CD4-positive, alpha-beta T cell treated with Interleukin-6 for 4 hours (primary cell): ENCODE results near the gene BICD2.

ENCODE experiments used
- DNase-seq: peaks from one replicate; pipeline ENCODE4 v3.0.0-alpha.2; 2020; ENCODE audit warnings: mixed read lengths

Gene BICD2

GRCh38 chr9:92747459-92748232, 17.0 kb downstream of the BICD2 start:
- no peak for DNase-seq

DNA sequence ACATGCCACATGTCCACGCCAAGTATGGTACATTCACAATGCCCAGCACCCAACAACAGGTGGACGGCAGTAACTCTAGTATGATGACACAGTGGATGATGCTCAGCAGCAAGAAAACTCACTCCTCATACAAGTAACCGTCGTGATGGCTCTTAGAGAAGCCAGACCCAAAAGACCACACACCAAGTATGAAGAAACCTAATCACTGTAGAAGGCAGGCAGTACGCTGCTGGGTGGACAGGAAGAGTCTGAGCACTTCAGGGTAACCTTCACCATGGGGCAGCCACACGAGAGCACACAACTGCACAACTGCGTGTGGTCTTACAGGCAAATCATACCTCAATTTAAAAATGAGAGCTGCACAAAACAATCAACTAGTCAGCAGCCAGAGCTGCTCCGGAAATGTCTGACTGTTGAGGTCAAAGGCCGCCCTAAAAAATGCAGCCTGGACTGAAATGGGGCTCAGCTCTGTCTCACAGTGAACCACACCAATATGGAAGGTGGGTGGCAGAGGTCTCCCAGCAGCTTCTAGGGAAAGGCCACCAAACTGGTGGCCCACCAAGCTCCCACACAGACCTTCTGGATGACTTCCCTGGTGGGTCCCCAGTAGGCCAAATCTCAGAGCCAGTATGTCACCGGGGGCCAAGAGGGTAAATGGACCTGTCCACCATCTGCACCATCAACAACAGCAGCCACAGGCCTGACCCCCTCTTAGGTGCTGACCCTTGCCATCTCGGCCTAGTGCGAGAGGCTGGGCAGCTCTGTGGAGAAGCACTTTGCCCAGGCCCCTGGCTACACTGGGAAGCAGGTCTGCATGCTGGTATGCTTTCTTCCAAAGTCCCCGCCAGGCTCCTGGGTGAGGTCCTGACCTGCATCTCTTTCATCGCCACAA, 17.8 kb downstream of the BICD2 start:
- DNase-seq, result no peak

DNA sequence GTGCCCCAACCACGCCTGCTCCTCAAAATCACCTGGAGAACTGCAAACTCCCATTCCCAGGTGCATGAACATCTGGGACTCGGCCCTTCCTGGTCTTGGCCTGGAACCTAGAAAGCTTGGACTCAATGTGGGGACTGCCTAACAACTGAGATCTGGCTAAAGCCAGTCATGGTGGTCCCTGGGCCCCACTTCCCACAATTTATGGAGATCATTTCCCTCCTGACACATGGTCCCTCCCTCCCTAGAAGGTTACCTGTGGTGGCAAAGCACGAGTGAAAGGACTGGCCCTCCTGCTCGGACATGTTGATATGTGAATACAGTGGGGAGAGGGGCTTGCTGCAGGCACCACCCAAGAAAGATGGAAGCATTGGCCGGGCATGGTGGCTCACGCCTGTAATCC, 18.8 kb downstream of the BICD2 start:
- DNase-seq, result no peak

DNA sequence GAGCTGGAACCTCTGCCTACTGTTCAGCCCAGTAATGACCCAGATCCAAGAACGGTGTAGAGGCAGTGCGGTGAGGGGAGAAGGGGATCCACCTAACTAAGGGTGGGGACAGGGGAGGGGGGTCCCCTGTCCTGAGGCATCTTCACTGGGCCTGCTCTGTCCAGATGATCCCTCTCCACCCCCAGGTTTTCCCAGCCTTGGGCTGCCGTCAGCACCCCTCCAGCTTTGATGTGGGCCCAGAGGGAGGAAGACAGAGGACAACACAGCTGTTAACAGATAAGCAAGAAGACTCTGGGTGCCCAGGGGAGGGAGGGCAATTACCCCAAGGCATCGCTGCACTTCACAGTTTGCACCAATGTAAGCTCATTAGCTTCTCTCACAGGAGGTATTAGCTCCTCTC, 19.3 kb downstream of the BICD2 start:
- no peak for DNase-seq

- no peak for DNase-seq
These were observed 23.7 kb downstream of the BICD2 start for GRCh38 chr9:92740969-92741368.

DNA sequence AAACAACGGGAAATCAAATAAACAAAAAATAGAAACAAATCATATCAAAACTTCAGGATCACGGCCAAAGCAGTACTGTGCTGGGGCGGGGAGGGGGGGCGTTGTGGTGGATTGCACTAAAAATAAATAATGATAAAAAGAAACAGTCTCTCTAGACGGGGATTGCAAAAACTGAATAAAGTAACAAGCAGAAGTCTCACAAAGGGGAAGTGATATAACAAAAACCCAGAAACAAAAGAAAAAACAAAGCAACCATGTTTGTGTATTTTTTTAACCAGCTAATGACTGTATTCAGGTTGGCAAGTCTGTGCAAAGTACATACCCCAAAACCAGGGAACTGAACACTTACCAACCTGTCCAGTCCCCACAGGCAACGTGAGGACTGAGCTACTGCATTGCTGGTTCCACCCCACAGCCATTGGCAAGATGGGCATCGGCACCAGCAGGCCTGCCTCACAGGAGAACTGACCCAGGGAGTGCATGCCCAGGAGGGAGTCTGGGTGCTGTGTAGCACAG, 24.1 kb downstream of the BICD2 start:
- DNase-seq, result no peak

DNA sequence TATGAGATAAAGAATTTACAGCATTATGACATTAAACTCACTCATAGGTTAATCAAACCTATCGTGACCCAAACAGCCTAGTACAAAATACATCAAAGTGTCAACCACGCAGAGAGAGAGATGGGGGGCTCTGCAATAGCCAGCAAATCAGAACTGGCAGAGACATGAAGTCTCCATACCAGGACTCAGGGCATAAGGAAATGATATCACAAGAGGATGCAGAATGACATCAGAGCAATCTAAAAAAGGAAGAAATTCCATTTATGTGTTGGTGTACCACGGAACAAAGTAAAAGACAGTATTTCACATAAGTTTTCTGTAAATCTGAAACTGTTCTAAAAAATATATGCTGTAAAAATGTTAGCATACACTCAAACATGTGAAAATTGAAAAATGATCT, 24.6 kb downstream of the BICD2 start:
- DNase-seq, result no peak

GRCh38 chr9:92739346-92739970, 25.2 kb downstream of the BICD2 start:
- no peak for DNase-seq

GRCh38 chr9:92738661-92739081, 26.0 kb downstream of the BICD2 start:
- no peak for DNase-seq

DNA sequence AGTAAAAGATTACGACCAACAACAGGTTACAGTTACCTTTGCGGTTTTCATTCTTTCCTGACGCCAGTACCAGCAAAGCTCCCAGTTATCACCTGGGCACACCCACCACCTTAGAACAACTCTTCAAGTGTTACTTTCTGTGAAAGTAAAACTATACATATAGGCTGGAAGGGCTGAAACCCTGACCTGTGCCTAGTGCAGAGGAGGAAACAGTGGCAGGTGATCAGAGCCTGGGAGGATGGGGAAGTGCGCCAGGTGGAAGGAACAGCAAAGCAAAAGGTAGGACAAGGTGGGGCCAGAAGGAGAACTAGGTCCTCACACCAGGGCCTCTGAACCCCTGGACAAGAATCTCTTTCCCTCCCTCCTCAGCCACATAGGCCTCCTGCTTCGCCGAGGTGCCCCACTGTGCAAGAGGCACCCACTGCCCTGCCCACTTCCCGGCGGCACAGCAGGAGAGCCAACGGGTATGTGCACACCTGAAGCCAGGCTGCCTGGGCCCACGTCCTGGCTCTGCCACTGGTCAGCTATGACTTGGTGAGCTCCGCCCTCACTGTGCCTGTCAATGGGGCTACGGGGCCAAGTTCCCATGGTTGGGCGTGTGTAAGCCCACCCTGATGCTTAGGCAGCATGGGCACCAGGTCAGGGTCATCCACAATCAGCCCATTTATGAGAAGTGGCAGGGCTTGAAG, 26.9 kb downstream of the BICD2 start:
- no peak for DNase-seq

- no peak for DNase-seq
These were observed 27.4 kb downstream of the BICD2 start for GRCh38 chr9:92737216-92737606.

- DNase-seq, result no peak
These were observed 27.9 kb downstream of the BICD2 start for GRCh38 chr9:92736563-92737215.

DNA sequence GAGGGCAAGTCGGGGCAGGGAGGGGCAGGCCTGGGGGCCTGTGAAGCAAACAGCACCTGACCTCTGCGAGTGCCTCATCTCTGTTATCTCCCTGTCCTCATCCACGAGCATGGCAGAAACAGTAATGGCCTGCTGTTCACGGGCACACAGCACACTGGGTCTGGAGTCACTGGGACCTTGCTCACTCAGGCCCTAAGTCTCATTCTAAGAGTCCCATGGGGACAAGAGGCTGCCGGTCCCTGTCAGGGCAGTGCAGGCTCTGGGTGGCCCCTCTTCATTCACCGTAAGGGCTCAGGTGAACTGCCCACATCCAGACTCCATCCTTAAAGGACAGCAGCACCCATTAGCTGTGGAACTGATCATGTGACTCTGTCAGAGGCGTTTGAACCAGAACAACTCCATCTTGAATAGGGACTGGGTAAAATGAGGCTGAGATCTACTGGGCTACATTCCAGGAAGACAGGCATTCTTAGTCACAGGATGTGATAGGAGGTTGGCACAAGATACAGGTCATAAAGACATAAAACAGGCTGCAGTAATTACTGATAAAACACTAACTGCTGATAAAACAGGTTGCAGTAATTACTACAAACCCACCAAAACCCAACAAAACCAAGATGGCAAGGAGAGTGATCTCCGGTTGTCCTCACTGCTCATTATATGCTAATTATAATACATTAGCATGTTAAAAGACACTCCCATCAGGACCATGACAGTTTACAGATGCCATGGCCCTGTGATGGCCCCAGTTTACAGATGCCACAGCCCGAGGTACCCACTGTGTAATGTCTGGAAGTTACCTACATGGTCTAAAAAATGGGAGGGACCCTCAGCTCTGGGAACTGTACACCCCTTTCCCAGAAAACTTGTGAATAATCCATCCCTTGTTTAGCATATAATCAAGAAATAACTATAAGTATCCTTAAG, 28.7 kb downstream of the BICD2 start:
- DNase-seq, result no peak

GRCh38 chr9:92734931-92735635, 29.6 kb downstream of the BICD2 start:
- no peak for DNase-seq

GRCh38 chr9:92730897-92731296, 33.7 kb downstream of the BICD2 start:
- no peak for DNase-seq

GRCh38 chr9:92729735-92730155, 34.9 kb downstream of the BICD2 start:
- DNase-seq, result no peak

DNA sequence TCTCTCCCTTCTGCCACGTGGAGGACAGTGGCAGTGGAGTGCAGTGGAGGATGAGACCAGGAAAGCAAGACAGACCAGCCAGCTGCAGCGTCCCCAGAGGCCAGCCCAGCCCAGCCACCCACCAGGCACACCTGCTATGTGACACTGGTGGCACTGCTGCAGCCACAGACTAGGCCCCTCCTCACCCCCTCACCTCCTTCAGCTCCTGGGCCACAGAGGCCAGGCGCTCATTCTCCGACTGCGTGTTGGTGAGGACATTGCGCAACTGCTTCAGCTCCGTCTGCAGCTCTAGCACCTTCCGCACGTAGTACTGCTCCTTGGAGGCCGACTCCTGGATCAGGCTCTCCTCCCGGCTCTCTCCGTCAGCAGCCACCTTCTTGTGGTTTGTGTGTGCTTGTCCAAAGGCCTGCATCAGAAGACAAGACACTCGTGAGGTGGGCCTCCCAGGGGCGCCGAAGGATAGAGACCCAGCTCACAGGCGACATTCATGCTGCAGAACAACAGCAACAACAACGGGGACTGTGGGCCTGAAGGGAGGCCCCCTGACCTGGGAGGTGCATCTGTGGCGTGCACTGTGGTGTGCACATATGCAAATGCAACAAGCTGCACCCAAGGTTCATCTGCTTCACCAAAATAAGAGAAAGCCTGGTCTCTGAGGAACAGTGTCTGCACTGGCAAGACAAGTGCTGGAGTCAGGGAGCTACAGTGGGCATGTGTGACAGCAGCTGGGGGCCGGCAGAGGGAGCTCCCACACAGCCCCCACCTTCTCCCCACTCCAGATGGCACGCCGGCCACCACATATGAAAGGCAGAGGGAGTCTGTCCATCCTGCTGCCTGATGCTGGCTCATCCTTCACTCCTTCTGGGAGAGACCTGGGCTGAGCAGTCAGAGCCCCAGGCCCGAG, 35.5 kb downstream of the BICD2 start:
- no peak for DNase-seq

DNA sequence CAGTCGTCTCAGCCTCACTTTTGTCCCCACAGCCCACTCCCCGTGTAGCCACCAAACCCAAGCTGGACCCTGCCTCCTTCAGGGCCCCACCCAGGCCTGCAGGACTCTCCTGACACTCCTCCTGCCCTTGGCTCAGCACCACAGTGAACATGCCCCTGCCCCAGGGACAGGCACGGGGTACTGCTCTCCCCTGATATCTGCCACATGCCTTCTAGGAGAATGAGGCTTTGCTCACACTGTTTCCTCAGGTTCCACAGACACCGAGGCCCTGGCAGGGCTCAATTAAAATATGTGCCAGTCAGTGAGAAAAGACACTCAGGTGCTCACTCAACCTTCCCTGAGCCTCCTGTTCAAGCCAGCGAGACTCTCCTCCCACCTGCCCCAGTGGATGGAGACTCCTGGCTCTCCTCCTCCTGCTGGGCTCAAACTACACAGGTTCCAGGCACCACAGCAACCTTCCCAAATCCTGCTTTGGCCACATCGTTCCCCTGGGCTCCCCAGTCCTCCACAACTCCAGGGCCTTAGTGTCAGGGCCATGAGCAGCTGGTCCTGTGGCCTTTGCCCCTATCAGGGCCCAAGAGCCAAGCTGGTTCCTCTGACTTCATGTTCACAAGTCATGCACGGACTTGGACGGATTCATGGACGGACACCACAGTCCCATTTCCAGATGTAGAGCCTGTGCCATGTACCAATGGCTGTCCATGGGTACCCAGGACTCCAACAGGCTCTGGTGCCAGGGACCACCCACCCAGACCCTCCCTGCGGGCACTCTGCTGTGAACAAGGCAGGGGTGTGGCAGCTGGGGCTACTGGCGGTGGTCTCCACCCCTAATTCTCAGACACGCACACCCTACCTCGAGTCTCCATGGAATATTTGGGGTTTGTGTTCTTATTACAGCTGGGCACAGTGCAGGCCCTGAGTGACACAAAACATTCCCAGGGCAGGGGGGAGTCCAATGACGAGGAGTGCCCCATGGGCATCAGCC, 36.6 kb downstream of the BICD2 start:
- DNase-seq, result no peak
